GM12878 (cell line): ENCODE measurements around the gene COMT. TPM values are rescaled to one million over a fixed set of nuclear protein-coding genes. Genes with fewer than 3 reads are reported as not detected.
A peak's percentile ranks its signal among the peaks of the same experiment; 100 is the strongest.

ENCODE experiments used
- ATAC-seq: fragments of 200-7000 bp; cut with Tn5 transposase; 3 replicates; pipeline ENCODE4 v1.9.1; 2020; ENCODE audit warnings: mild to moderate bottlenecking, moderate library complexity
- BruUV-seq: library from RNA; stranded (reverse); fragments of 400-500 nt; replicated peaks from 2 replicates; lab custom pipeline; 2021; lab: Mats Ljungman, UMichigan
- CTCF ChIA-PET: fragments of 300-600 bp; sonication (Branson Sonifier 250); formaldehyde crosslinking; extraction: SDS; loops from one replicate; lab custom pipeline; 2021; ENCODE audit warnings: inconsistent platforms; lab: Yijun Ruan, JAX
- POLR2A ChIA-PET: fragments of 350-600 bp; formaldehyde crosslinking; extraction: SDS; loops from one replicate; lab custom pipeline; 2021; ENCODE audit warnings: inconsistent platforms; lab: Charles Lee
- RAD21 ChIA-PET: fragments of 300-600 bp; sonication (Branson Sonifier 250); formaldehyde crosslinking; loops from one replicate; lab custom pipeline; 2023; ENCODE audit warnings: antibody characterized with exemption; ENCODE audit not compliant: unreplicated experiment; lab: Charles Lee
- SMC1A ChIA-PET: fragments of 300-600 bp; sonication (Branson Sonifier 250); formaldehyde crosslinking; loops from one replicate; lab custom pipeline; 2023; ENCODE audit not compliant: unreplicated experiment, uncharacterized antibody; lab: Charles Lee
- DNase-seq: peaks from one replicate; pipeline ENCODE4 v3.0.0-alpha.2; 2011; ENCODE audit warnings: low read depth, low spot score
- FAIRE-seq: peaks from 3 replicates; lab custom pipeline; 2011; peaks lifted over from hg19 to GRCh38; lab: Jason Lieb, UNC
- H2AFZ ChIP-seq: 2 replicates; pipeline ENCODE4 v1.6.0; 2011; ENCODE audit warnings: low read depth, low read length, control low read depth; ENCODE audit not compliant: control insufficient read depth
- H3K27ac ChIP-seq: 2 replicates; pipeline ENCODE4 v1.5.1; 2011; ENCODE audit warnings: control low read depth; ENCODE audit not compliant: control insufficient read depth, insufficient read depth
- H3K27me3 ChIP-seq, 2 experiments: replicated peaks in 1 of 2; 2 replicates each; pipeline versions ENCODE4 v1.6.0 to v1.6.1; 2011; ENCODE audit warnings: low read length in 1 of 2; ENCODE audit not compliant: control insufficient read depth in 2 of 2, insufficient read depth in 2 of 2
- H3K36me3 ChIP-seq, 2 experiments: 2 replicates each; pipeline ENCODE4 v1.5.1; 2011; ENCODE audit warnings: low read length in 1 of 2; ENCODE audit not compliant: control insufficient read depth in 2 of 2, insufficient read depth in 2 of 2
- H3K4me1 ChIP-seq: 2 replicates; pipeline ENCODE4 v1.6.1; 2011; ENCODE audit warnings: mild to moderate bottlenecking, low read length, moderate library complexity, mixed read lengths; ENCODE audit not compliant: control insufficient read depth, insufficient read depth
- H3K4me2 ChIP-seq: 2 replicates; pipeline ENCODE4 v1.6.0; 2011; ENCODE audit warnings: control low read depth; ENCODE audit not compliant: control insufficient read depth, insufficient read depth
- H3K4me3 ChIP-seq: fragments of 200-600 bp; sonication (generic); 2 replicates; pipeline ENCODE4 v1.5.1; 2016
- H3K79me2 ChIP-seq: 2 replicates; pipeline ENCODE4 v1.6.0; 2011; ENCODE audit warnings: low read length; ENCODE audit not compliant: control insufficient read depth, insufficient read depth
- H3K9ac ChIP-seq: 2 replicates; pipeline ENCODE4 v1.8.0; 2011; ENCODE audit warnings: low read length, control low read depth, mixed read lengths; ENCODE audit not compliant: control insufficient read depth, insufficient read depth
- H3K9me3 ChIP-seq: replicated peaks from 3 replicates; pipeline ENCODE4 v1.5.1; 2011; ENCODE audit warnings: mild to moderate bottlenecking, low read length; ENCODE audit not compliant: control insufficient read depth, insufficient read depth
- H4K20me1 ChIP-seq: 2 replicates; pipeline ENCODE4 v1.6.0; 2011; ENCODE audit not compliant: control insufficient read depth, insufficient read depth
- CBX3 ChIP-seq: fragments of 200-600 bp; sonication (generic); IDR thresholded peaks from 2 replicates; pipeline ENCODE4 v1.6.1; 2016; ENCODE audit warnings: low read depth, borderline replicate concordance
- CREB1 ChIP-seq: IDR thresholded peaks from 2 replicates; pipeline ENCODE4 v1.6.1; 2012; ENCODE audit warnings: low read depth, mild to moderate bottlenecking, inconsistent platforms
- CREM ChIP-seq: IDR thresholded peaks from 2 replicates; pipeline ENCODE4 v1.6.1; 2014; ENCODE audit warnings: antibody characterized with exemption, low read depth
- EED ChIP-seq: sonication (generic); IDR thresholded peaks from 2 replicates; pipeline ENCODE4 v1.6.1; 2016; ENCODE audit warnings: antibody characterized with exemption, low read depth
- PAX5 ChIP-seq: IDR thresholded peaks from 2 replicates; pipeline ENCODE4 v1.6.1; 2011; ENCODE audit warnings: low read depth, low read length, borderline replicate concordance
- SIN3A ChIP-seq: IDR thresholded peaks from 2 replicates; pipeline ENCODE4 v1.6.1; 2012; ENCODE audit warnings: low read depth, low read length, improper control_type of control experiment
- SRF ChIP-seq, 2 experiments: IDR thresholded peaks; 2 replicates each; pipeline ENCODE4 v1.6.1; 2011; ENCODE audit warnings: low read depth in 2 of 2, low read length in 2 of 2, mild to moderate bottlenecking in 1 of 2, moderate library complexity in 1 of 2
- TCF3 ChIP-seq: IDR thresholded peaks from 2 replicates; pipeline ENCODE4 v1.6.1; 2012; ENCODE audit warnings: low read depth, mild to moderate bottlenecking, low read length, borderline replicate concordance; ENCODE audit not compliant: insufficient read depth
- ZBTB4 ChIP-seq: fragments of 450-650 bp; formaldehyde crosslinking; IDR thresholded peaks from 2 replicates; pipeline ENCODE4 v1.4.0; 2022; ENCODE audit warnings: mild to moderate bottlenecking, moderate library complexity
- ZBTB40 ChIP-seq: fragments of 450-650 bp; IDR thresholded peaks from 2 replicates; pipeline ENCODE4 v1.6.1; 2016; ENCODE audit warnings: mild to moderate bottlenecking, moderate library complexity, borderline replicate concordance
- WGBS: methylation state at CpG from one replicate; pipeline ENCODE4 v1.1.6; 2016; ENCODE audit warnings: low lambda C conversion rate; ENCODE audit not compliant: insufficient replicate concordance, insufficient coverage; ENCODE audit errors: missing lambda C conversion rate; 5-methylcytosine and 5-hydroxymethylcytosine counted together
- in situ Hi-C: fragments of 300-500 bp; cut with MboI; formaldehyde crosslinking; loops from 9 replicates; pipeline ENCODE4 v1.14.3; 2018; ENCODE audit warnings: mixed read lengths
- intact Hi-C: fragments of 100-400 bp; cut with micrococcal nuclease; formaldehyde crosslinking; loops from one replicate; pipeline ENCODE4 v1.14.2; 2022; ENCODE audit not compliant: unreplicated experiment
- polyA plus RNA-seq, 11 experiments: library from polyadenylated mRNA; depleted of rRNA in 4 of 11; unstranded in 6 of 11; stranded (reverse) in 5 of 11; fragments of >200 nt; fragmentation: Nextera tagmentation in 4 of 11; fragmentation: Illumina TruSeq in 1 of 11; extraction: Ambion mirVana in 4 of 11; extraction: Trizol in 1 of 11; gene quantifications; 1 replicate in 1 of 11; 2 replicates in 10 of 11; pipeline versions ENCODE4 v1.2.1 to v1.2.3, GENCODE V29; 2011 to 2016; ENCODE audit warnings: inconsistent platforms in 2 of 11, missing spikeins in 2 of 11, low read depth in 1 of 11
- total RNA-seq, 4 experiments: library from RNA; depleted of rRNA in 3 of 4; stranded (reverse); fragments of >200 nt in 3 of 4; fragmentation: Illumina TruSeq in 1 of 4; extraction: Trizol in 1 of 4; gene quantifications; 2 replicates each; pipeline versions ENCODE4 v1.2.1 to v1.2.3, GENCODE V29; 2013 to 2021

Gene COMT
- total and polyA plus RNA-seq, 10 of the 15 experiments (the other 5 are each of a cell fraction or from before 2014, with no cell fraction given): 4.5 to 152 (median 66.1) TPM

DNA sequence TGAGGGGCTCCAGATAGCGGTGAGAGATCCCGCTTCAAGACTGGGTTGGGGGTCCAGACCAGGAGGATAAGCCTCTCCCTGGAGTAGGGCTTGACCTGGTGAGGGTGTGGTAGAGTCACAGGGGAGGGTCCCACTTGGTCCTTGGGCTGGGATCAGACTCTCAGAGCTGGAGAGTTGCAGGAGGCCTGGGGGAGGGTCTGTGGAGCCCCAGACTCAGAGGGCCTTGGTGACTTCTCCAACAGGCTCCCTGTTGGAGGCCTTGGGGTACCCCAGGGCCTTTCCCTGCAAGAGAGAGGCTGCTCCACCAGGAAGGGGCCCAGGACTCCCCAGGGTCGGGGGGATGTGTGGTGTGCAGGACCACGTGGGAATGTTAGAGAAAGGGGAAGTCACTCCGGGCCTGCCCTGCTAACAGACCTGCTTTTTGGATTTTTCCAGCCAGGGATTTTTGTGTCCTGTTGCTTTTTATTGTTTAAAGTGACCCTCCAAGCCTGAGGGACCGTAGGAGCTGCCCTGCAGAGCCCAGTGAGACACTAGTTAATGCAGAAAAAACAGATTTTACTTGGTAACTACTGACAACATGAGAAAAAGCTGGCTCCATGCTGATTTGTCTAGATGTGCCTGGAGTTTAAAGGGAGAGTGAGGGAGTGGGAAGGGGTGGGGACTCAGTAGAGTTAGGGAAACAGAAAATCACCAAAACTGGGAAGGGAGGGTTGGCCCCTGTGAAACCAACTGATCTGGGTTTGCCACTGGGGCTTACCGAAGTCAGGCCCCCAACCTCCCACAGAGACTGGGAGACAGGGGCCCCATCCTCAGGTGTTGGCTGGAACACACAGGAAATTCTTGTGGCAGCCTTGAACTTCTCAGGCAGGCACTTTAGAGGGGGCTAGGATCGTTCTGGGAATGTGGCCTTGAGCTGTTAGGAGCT, 847 bp downstream of the COMT start (continued):
- TF ChIP-seq CREB1: peak; percentile 49; the same call in 1 of the 2 replicates
- TF ChIP-seq EED: peak; percentile 32
- no peak for TF ChIP-seq CBX3
- TF ChIP-seq CREM: 0 out of 2 replicates have a peak, but pooled peaks have one; percentile 28
- TF ChIP-seq TCF3: no peak

DNA sequence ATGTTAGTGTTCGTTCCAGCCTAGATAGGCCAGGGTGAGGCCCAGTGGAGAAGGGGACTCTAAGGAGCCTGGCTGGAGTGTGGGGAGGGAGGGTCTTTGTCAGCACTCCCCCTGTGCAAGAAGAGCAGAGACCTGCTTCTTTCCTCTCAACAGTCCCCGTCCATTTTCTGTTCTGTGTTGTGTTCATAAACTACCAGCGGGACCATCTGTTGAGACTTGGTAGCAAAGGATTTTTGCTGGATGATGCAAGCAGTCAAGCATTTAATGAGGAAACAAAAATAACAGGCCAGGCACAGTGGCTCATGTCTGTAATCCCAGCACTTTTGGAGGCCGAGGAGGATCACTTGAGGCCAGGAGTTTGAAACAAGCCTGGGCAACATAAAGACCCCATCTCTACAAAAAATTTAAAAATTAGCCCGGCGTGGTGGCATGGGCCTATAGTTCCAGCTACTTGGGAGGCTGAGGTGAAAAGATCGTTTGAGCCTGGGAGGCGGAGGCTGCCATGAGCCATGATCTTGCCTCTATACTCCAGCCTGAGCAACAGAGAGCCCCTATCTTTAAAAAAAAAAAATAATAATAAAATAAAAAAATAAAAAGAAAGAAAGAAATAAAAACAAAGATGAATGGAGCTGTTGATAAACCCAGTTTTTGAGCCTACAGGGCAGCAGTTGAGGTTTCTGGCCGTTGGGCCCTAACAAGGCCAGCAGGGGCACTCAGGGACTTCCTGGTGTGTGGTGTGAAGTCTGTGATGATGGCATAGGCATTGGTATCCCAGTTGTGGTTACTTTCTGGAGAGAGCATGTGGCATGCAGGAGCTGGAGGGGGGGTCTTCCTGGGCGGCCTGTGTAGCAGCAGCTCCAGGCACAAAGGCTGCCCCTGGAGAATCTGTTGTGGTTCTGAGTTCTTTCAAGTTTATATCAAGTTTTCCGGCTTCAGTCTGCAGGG, 1.8 kb downstream of the COMT start:
- CTCF ChIA-PET: interaction anchor here (0.5 to 2.0 kb wide), 6 partner anchors 13 to 213 kb away, joined by 3 to 6 read pairs (median 3); no protein-coding TSS in a partner anchor
- RAD21 ChIA-PET: interaction anchor here (1.2 to 2.2 kb wide), 4 partner anchors 26 to 213 kb away, joined by 3 to 7 read pairs (median 4); no protein-coding TSS in a partner anchor
- Histone ChIP-seq H3K9ac (peak overlapping the region; percentile 100), H4K20me1 (no peaks in the 10 kb centered on the region), H3K4me3 (peak overlapping the region; percentile 94), H3K27me3 (no peaks in the 10 kb centered on the region), H3K79me2 (peaks cover 39% of the 10 kb centered on the region), H2AFZ (no peak overlapping the region), H3K4me2 (peak overlapping the region; percentile 97), H3K4me1 (peaks cover 15% of the 10 kb centered on the region; the same call in 1 of the 2 replicates), H3K9me3 (no peaks in the 10 kb centered on the region), H3K36me3 (no peaks in the 10 kb centered on the region; a peak in 1 of 4 replicates), H3K27ac (peak overlapping the region; percentile 91)
- FAIRE-seq (no peak), DNase-seq (no peak), ATAC-seq (peak; percentile 37)
- 47% methylated on average over 11 of the region's 11 CpGs for WGBS
- TSS peak; percentile 67 for BruUV-seq
- in situ Hi-C loops: no loop called here
- intact Hi-C loops: loop anchor here (5.0 kb wide), 1 partner anchor 86 kb away; no protein-coding TSS in a partner anchor
- SMC1A ChIA-PET: interaction anchor here (1.6 kb wide), 1 partner anchor 10 kb away, joined by 3 read pairs; no protein-coding TSS in a partner anchor
- POLR2A ChIA-PET: interaction anchor here (1.0 to 1.3 kb wide), 2 partner anchors 88 to 174 kb away, joined by 4 to 5 read pairs; partner anchors contain the start of gene TRMT2A
- TF ChIP-seq PAX5 (no peak), SIN3A (no peak), SRF (IDR thresholded peaks at IDR 0.05; ENCODE audit: low read depth in 2 of 2, low read length in 2 of 2) (no peak), ZBTB4 (0 out of 2 replicates have a peak, but pooled peaks have one; percentile 47), ZBTB40 (no peak)
